ENCODE results near the gene RAP1GDS1. TPM values are rescaled to one million over a fixed set of nuclear protein-coding genes. Genes with fewer than 3 reads are reported as not detected.
"Not testable (repeated sequence)": the region's sequence is repeated elsewhere in the genome, so short reads cannot be mapped to it uniquely, and the experiment has no call there.

RAP1GDS1 gene
- total RNA-seq, 3 donors from 2014 or later (not counting 1 experiment from before 2014, with no cell fraction given) = 58.5 to 60.0 (median 59.7) TPM

DNA sequence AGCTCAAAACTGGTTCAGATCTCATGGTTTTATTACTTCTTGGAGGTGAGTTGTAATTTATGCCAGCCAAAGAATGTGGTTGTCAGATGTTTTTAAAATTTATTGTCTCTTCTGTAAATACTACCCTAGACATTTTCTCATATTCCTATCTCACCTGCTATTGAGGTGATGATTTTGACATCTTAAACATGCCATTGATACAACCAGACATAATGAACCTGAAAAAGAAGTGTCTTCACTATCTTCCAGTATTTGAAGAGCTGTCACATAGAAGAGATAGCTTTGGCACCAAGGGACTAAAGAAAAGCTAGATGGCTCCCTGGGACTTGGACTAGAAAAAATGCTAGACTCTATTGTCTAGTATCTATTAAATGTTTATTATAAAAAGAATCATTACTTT lies 155.7 kb downstream of the RAP1GDS1 start:
- no peaks in the 10 kb centered on the region for H3K27me3 Mint-ChIP-seq (ENCODE audit: low read depth in 2 of 2)
- H3K4me1 Mint-ChIP-seq = peaks cover 4% of the 10 kb centered on the region in 2 donors

GRCh38 chr4:98420151-98420550 lies 159.0 kb downstream of the RAP1GDS1 start:
- DNase-seq; H3K27me3 Mint-ChIP-seq (ENCODE audit: low read depth in 2 of 2); H3K4me3 ChIP-seq (ENCODE audit: low read length); H3K27ac ChIP-seq (ENCODE audit: low read length); intact Hi-C loops (cut with micrococcal nuclease); H3K4me3 Mint-ChIP-seq; H3K27ac Mint-ChIP-seq; H3K9me3 Mint-ChIP-seq; H3K27me3 ChIP-seq (ENCODE audit: control insufficient read depth, insufficient read depth, low read length); H3K9me3 ChIP-seq (ENCODE audit: control insufficient read depth, insufficient read depth, low read length); ATAC-seq; H3K4me1 Mint-ChIP-seq; H3K4me1 ChIP-seq (ENCODE audit: control insufficient read depth, insufficient read depth, low read length): not testable (repeated sequence)
- H3K36me3 Mint-ChIP-seq = peaks cover 38% of the 10 kb centered on the region
- WGBS (ENCODE audit: insufficient coverage) = 100% methylated on average over 3 of the region's 3 CpGs
- H3K36me3 ChIP-seq (ENCODE audit: control insufficient read depth, insufficient read depth, low read length) = peaks cover 48% of the 10 kb centered on the region

More for the DNA sequence above, 155.7 kb downstream of the RAP1GDS1 start:
- H3K4me3 Mint-ChIP-seq = no peak overlapping the region
- TF ChIP-seq CTCF (IDR thresholded peaks at IDR 0.05) = no peak
- ATAC-seq (no peak), DNase-seq (no peak)
- H3K36me3 Mint-ChIP-seq = peaks cover 24% of the 10 kb centered on the region
- Histone ChIP-seq H3K27me3 (ENCODE audit: control insufficient read depth, insufficient read depth, low read length) (no peaks in the 10 kb centered on the region), H3K9me3 (ENCODE audit: control insufficient read depth, insufficient read depth, low read length) (peaks cover 11% of the 10 kb centered on the region), H3K4me1 (ENCODE audit: control insufficient read depth, insufficient read depth, low read length) (no peaks in the 10 kb centered on the region), H3K4me3 (ENCODE audit: low read length) (no peak overlapping the region), H3K36me3 (ENCODE audit: control insufficient read depth, insufficient read depth, low read length) (peaks cover 37% of the 10 kb centered on the region), H3K27ac (ENCODE audit: low read length) (no peak overlapping the region)
- intact Hi-C loops (cut with micrococcal nuclease) = no loop called here
- no peak overlapping the region for H3K27ac Mint-ChIP-seq
- H3K9me3 Mint-ChIP-seq = peaks cover 4% of the 10 kb centered on the region in 2 donors

DNA sequence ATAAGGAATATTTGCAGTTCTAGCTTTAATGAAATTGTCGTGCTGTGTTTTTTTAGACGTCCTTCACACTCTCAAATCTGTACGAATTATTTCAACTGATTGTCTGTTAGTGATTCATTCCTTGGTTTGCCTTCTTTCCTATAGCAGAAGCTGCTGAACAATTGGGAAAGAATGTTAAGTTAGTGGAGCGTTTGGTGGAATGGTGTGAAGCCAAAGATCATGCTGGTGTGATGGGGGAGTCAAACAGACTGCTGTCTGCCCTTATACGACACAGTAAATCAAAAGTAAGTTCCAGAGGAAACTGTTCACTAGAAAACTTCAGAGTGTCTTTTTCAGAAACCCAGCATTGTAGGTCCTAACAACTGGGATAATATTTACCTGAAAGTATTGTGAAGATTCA lies 159.9 kb downstream of the RAP1GDS1 start:
- Mint-ChIP-seq H3K4me3 (no peak overlapping the region), H3K9me3 (no peaks in the 10 kb centered on the region), H3K27me3 (ENCODE audit: low read depth in 2 of 2) (no peaks in the 10 kb centered on the region), H3K27ac (no peak overlapping the region), H3K4me1 (peaks cover 0 to 5% of the 10 kb centered on the region in 2 donors), H3K36me3 (peaks cover 43% of the 10 kb centered on the region)
- Histone ChIP-seq H3K4me1 (ENCODE audit: control insufficient read depth, insufficient read depth, low read length) (no peaks in the 10 kb centered on the region), H3K27me3 (ENCODE audit: control insufficient read depth, insufficient read depth, low read length) (no peaks in the 10 kb centered on the region), H3K27ac (ENCODE audit: low read length) (no peak overlapping the region), H3K36me3 (ENCODE audit: control insufficient read depth, insufficient read depth, low read length) (peaks cover 49% of the 10 kb centered on the region), H3K4me3 (ENCODE audit: low read length) (no peak overlapping the region), H3K9me3 (ENCODE audit: control insufficient read depth, insufficient read depth, low read length) (no peaks in the 10 kb centered on the region)
- no peak for TF ChIP-seq CTCF (IDR thresholded peaks at IDR 0.05)
- DNase-seq (no peak), ATAC-seq (no peak)
- intact Hi-C loops (cut with micrococcal nuclease) = no loop called here
- WGBS (ENCODE audit: insufficient coverage) = 98% methylated on average over 5 of the region's 5 CpGs

- H3K36me3 ChIP-seq (ENCODE audit: control insufficient read depth, insufficient read depth, low read length) = peaks cover 38% of the 10 kb centered on the region
- ATAC-seq (no peak), DNase-seq (no peak)
- H3K9me3 ChIP-seq (ENCODE audit: control insufficient read depth, insufficient read depth, low read length) = no peaks in the 10 kb centered on the region
- Mint-ChIP-seq H3K36me3 (peaks cover 36% of the 10 kb centered on the region), H3K4me3 (no peak overlapping the region), H3K4me1 (peaks cover 0 to 5% of the 10 kb centered on the region in 2 donors), H3K9me3 (no peaks in the 10 kb centered on the region), H3K27ac (no peak overlapping the region), H3K27me3 (ENCODE audit: low read depth in 2 of 2) (no peaks in the 10 kb centered on the region)
- intact Hi-C loops (cut with micrococcal nuclease) = no loop called here
- TF ChIP-seq CTCF (IDR thresholded peaks at IDR 0.05) = no peak
- no peak overlapping the region for H3K27ac ChIP-seq (ENCODE audit: low read length)
- H3K4me1 ChIP-seq (ENCODE audit: control insufficient read depth, insufficient read depth, low read length) = no peaks in the 10 kb centered on the region
- 97% methylated on average over 4 of the region's 4 CpGs for WGBS (ENCODE audit: insufficient coverage)
- no peak overlapping the region for H3K4me3 ChIP-seq (ENCODE audit: low read length)
- H3K27me3 ChIP-seq (ENCODE audit: control insufficient read depth, insufficient read depth, low read length) = no peaks in the 10 kb centered on the region
Measured at GRCh38 chr4:98423009-98423408, 161.8 kb downstream of the RAP1GDS1 start.

All from natural killer cell (primary cell).